ENCODE data around the gene RGCC.

DNA sequence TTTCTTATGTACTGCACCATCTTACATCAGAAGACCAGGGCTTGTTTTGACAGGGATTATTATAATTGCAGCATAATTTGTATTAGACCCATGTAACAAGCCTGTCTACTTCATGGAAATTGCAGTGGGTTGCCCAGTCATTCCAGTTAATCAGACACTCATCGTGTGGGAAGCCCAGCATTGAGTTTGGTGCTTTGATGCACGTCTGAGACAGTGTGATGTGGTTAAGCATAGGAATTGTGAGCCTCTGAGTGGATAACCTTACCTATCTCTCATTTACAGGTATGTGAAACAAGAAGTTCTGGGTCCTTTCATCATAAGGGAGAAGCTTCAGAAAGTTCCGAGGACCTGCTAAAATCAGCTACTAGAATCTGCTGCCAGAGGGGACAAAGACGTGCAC is 12.8 kb downstream of the RGCC start:
- TF ChIP-seq EZH2 (IDR thresholded peaks at IDR 0.05; ENCODE audit: borderline replicate concordance, insufficient read depth, low read length, poor library complexity, severe bottlenecking): no peak
- TF ChIP-seq, protein P1, sequence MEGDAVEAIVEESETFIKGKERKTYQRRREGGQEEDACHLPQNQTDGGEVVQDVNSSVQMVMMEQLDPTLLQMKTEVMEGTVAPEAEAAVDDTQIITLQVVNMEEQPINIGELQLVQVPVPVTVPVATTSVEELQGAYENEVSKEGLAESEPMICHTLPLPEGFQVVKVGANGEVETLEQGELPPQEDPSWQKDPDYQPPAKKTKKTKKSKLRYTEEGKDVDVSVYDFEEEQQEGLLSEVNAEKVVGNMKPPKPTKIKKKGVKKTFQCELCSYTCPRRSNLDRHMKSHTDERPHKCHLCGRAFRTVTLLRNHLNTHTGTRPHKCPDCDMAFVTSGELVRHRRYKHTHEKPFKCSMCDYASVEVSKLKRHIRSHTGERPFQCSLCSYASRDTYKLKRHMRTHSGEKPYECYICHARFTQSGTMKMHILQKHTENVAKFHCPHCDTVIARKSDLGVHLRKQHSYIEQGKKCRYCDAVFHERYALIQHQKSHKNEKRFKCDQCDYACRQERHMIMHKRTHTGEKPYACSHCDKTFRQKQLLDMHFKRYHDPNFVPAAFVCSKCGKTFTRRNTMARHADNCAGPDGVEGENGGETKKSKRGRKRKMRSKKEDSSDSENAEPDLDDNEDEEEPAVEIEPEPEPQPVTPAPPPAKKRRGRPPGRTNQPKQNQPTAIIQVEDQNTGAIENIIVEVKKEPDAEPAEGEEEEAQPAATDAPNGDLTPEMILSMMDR (IDR thresholded peaks at IDR 0.05; ENCODE audit: poor library complexity, severe bottlenecking): no peak
